NCI-H2196 treated with DMSO at 0.1 percent for 48 hours (cell line): ENCODE measurements around the gene CENPU.
"Not testable (repeated sequence)": the region's sequence is repeated elsewhere in the genome, so short reads cannot be mapped to it uniquely, and the experiment has no call there.

Source experiments
- DNase-seq: peaks from one replicate; lab custom pipeline; 2025; ENCODE audit not compliant: unreplicated experiment; lab: John Stamatoyannopoulos, UW

The CENPU gene

DNA sequence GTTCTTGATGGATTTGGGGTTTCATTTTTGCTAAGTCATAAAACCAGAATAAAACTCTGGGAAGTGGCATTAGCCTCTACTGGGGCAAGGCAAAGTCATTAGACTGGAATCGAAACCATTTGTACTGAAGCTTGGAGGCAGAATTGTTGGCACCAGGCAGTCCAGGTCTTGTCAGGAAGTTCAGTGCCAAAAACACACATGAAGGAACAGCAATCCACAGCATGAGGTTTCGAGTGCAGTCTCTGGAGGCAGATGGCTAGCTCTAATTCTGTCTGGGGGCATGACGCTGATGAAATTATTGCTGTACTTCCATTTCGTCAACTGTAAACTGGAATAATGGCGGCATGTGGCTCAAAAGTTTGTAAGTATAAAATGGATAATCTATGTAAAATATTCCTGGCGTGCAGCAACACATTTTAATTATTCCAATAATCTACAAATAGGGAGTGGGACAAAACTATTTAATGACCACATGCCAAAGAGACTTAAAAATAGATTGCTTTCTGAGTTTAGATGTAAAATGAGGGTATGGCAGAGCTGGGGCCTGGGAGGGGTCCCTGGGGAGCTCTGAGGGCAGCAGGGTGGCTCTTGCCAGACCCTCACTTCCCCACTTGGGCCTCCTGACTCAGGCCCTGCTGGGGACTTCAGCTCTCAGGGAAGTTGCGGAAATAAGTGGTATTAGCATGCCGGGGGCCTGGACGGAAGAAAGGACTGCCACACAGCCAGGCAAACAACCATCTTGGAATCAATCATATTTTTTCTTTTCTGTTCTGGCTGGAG, 18.8 kb upstream of the CENPU start:
- no peak for DNase-seq

DNA sequence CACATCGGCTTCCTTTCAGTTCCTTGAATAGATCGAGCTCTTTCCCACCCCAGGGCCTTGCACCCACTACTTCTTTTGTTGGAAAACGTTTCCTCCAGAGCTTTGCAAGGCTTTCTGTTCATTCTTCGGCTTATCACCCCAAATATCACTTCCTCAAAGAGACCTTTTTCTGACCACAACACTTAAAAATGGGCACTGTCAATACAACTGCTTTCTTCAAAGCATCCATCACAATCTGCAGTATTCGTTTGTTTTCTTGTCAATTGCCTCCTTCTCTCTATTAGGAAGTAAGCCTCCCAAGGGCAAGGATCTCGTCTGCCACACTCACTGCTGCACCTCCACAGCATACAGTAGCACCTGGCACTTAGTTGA, 17.7 kb upstream of the CENPU start:
- no peak for DNase-seq

DNA sequence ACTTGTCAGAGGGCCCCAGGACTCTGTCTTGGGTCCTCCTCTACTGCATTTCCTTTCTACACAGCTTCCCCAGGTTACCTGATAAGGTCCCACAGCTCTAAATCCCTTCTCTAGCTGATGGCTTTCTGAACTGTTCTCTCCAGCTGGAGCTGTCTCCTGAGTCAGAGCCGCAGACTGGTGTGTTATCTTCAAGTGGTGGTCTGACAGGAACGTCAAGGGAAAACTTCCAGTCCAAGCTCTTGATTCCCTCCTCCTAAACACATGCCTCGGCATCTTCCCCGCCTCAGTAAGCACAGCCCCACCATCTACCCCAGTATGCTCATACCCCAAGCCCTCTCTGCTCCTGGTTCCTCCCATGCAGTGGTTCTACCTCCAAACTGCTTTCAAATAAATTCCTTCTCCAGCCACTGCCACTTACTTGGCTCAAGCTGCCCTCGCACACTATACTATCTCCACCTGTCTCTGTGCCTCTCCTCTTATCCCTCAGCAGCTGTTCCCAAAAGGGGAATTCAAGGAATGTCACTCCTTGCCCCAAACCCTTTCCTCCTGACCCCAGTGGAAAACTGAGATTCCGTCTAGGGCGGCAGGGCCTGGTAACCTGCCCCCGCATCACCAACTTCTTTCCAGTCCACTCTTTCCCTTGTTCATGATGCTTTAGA, 17.2 kb upstream of the CENPU start:
- DNase-seq: no peak

DNA sequence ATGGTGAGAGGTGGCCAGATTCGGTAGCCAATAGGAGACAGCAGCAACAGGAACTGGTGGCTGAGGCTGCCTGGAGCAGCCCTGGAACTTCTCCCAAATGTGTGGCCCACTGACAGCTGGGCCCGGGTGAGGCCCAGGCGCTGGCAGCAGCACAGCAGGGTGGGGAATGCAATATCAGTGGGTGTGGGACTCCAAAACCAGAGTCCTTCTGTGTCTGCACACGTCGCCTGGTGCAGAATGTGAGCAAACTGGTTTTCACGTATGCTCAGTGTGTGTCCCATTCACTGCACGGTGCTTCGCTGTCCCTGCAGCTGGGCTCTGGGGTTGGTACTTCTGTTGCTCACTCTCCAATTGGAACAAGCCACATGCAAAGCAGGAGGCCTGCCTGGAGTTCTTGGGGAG, 14.4 kb upstream of the CENPU start:
- no peak for DNase-seq

DNA sequence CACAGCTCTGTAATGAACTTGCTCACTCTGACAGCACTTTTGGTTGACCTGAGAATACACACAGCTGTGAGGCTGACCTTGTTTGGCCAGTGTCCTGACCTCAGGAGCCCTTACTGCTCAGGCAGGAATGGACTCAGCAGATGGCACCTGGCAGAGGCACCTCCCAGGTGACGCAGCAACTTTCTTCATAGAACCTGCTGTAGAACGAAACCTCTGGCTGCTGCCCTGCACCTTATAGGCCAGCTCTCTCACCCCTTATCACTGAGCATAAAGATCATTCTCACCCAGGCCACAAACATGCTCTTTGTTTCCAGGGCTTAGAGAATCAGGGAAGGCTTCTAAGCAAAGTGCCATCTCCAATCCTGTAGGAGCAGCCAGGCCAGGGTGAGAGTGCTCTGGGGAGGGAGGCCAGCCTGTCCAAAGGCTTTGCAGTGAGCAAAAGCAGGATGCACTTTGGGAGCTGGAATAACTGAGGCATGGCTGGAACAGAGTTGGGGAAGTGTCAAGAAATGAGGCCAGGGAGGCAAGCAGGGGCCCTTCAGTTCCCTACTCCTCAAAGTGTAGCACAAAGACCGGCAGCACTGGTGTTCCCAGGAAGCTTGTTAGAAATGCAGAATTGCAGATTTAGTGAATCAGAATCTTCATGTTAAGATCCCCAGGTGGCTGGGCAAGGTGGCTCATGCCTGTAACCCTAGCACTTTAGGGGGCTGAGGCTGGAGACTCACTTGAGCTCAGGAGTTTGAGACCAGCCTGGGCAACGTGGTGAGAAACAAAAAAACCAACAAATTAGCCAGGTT, 13.3 kb upstream of the CENPU start:
- DNase-seq: peak; percentile 4

DNA sequence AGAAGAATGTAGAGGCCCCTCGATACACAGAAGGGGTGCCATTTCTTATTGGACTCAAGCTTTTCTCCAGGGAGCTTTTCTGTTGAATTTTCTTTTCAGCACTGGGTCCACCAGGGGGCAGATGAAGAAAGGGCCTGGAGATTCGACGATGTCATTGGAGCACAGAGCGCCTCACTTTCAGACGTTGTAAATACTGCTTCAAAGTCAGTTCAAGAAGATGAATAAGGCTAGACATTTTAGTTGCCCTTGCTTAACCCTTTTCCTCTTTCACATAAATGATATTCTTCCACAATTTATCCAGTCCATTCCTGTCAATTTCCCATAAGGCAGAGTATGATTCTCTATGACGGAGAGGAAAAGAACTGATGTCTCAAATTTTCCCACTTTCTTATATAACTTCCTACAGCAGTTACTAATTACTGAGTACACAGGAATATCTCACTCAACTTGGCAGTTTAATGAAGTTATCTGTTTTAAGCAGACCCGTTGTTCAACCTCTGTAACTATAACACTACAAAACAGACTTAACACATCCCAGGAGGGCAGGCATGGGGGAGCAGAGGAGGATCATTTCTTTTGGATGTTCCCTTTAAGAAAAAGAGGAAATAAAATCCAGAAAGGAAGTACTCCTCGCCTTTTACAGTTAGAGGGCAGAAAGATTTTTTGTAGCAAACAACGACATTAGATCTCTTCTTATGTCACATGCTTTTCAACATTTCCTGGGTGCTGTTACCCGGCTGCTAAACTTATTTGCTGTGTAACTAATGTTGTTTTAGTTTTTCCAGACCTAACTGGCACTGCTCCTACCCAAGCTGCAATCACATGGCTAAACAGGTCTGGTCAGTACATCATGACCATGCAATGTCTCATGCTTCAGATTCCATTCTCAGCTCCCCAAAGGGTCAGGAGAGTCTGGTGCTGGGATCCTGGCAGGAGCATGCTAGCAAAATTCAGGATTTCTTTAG, 12.2 kb upstream of the CENPU start:
- no peak for DNase-seq

DNA sequence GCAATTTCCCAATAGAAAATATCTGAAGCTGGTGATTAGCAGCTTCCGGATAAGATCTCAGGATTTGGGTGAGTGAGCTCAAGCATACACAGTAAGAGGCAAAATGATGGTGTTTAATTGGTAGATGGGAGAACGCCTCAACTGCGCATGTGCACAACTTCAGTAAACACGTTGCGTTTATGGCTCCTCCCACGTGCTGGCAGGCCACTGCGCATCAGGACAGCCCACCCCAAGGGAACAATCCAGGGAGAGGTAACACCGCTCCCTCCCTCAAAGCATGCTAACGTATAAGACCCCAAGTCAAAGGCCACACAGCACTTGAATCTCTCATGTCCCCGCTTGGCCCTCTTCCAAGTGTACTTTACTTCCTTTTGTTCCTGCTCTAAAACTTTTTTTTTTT, 10.3 kb upstream of the CENPU start:
- DNase-seq: no peak

DNA sequence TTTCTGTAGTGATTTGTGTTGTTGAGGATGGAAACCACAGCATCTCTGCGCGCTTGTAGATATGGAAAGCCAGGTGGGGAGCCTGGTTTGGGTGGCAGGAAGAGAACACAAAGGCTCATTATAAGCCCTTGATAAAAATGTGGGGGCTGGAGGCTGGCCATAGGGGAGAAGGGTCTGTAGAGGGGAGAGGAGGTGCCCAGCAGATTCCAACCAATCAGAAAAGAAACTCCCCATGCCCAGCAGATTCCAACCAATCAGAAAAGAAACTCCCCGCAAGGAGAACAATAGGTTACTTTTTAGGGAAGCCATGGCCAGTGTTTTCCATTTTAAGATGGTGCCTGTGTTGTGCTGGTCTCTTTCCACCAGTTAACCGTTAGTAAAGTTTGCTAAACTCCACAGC, 9.8 kb upstream of the CENPU start:
- no peak for DNase-seq

DNA sequence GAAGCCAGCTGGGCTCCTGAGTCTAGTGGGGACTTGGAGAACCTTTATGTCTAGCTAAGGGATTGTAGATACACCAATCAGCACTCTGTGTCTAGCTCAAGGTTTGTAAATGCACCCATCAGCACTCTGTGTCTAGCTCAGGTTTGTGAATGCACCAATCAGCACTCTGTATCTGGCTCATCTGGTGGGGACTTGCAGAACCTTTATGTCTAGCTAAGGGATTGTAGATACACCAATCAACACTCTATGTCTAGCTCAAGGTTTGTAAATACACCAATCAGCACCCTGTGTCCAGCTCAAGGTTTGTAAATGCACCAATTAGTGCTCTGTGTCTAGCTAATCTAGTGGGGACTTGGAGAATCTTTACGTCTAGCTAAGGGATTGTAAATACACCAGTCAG, 7.8 kb upstream of the CENPU start:
- not testable (repeated sequence) for DNase-seq

DNA sequence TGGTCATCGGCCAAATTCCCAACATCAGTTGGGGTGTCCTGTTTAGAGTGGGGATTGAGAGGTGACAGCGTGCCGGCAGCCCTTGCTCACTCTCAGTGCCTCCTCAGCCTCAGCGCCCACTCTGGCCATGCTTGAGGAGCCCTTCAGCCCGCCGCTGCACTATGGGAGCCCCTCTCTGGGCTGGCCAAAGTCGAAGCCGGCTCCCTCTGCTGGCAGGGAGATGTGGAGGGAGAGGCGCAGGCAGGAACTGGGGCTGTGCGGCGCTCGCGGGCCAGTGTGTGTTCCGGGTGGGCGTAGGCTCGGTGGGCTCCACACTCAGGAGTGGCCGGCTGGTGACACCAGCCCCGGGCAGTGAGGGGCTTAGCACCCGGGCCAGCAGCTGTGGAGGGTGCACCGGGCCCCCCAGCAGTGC, 7.1 kb upstream of the CENPU start:
- no peak for DNase-seq

DNA sequence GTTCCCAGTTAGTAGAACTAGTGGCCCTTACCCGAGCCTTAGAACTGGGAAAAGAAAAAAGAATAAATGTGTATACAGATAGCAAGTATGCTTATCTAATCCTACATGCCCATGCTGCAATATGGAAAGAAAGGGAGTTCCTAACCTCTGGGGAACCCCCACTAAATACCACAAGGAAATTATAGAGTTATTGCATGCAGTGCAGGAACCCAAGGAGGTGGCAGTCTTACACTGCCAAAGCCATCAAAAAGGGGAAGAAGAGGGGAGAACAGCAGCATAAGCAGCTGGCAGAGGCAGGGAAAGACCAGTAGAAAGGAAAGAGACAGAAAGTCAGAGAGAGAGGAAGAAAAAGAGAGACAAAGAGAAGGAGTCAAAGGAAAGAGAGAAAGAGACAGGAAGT, 5.7 kb upstream of the CENPU start:
- DNase-seq: not testable (repeated sequence)

DNA sequence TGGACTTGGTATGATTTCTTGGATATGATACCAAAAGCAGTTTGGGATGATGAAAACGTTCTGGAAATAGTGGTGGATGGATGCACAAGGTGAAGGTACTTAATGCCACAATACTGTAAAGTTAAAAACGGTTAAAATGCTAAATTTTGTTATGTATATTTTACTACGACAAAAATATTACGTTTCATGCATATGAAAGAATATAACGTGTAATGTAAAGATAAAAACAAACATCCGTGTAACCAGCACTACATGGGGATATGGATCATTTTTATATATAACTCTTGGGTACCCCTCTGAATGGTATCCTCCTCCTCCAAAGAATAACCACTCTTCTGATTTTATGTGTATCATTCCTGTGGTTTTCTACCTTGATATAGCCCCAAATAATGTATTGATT, 862 bp upstream of the CENPU start:
- DNase-seq: no peak

DNA sequence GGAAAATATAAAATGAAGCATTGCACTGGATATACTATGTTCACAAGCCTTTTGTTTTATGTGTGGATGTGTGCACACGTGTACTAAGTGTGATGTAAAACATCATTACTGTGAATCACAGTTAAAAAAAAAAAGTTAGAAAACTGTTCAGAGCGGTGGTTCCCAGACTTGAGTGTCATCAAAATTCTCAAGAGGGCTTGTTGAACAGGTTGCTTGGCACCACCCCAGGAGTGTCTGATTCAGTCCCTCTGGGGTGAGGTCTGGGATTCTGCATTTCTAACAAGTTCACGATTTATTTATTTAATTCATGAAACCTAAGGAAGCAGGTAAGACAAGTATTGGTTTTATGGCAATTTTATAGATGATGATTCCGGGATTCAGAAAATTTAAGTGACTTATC, 1.8 kb downstream of the CENPU start:
- no peak for DNase-seq

DNA sequence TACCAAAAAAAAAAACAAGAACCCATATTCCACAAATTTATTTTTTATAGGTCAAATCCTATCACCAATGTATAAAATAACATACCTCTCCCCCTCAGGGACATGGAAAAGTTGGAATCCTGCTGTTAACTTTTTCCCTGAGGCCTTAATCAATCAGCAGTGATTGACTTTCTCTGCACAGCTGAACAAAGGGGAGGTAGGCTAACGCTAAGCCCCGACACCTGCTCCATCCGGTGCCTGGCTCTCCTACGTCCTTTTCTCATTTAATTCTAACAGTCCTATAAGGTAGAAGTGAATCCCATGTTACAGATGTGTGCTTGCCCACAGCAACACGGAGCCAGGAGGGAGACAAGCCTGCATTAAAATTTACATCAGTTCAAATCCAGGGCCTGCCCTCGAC, 2.8 kb downstream of the CENPU start:
- no peak for DNase-seq

DNA sequence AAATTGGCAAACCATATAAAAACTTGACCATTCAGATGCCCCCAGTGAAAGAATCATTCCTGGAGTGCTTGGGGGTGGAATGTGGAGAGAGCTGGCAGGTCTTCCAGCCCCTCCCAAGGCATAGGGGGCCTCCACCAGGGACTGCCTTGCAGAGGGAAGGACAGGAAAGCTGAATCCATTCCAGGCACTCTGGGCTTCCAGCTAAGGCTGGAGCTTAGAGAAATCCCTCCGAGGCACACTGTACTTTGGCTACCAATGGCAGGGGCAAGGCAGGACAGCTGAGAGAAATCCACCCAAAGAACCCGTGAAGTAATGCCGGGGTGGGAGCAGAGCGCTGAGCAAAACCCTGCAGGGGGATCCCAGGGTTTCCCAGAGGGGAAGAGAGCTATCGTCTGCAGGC, 4.0 kb downstream of the CENPU start:
- DNase-seq: no peak

DNA sequence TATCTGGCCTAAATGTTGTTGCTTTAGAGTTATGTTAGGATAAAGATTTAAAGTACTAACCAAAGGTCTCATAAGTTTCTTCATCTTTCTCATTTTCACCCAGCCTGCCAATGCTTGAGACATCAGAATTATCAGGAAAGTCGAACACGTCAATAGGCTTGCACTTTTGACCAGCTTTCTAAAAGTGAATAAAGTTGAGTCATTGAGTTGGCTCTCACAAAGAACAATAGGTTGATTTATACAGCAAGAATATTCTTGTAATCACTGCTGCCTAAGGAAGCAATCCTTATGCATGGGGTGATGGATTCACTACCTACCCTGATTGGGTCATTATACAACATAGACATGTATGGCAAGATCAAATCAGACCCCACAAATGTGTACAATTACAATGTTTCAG, 5.0 kb downstream of the CENPU start:
- DNase-seq: no peak

DNA sequence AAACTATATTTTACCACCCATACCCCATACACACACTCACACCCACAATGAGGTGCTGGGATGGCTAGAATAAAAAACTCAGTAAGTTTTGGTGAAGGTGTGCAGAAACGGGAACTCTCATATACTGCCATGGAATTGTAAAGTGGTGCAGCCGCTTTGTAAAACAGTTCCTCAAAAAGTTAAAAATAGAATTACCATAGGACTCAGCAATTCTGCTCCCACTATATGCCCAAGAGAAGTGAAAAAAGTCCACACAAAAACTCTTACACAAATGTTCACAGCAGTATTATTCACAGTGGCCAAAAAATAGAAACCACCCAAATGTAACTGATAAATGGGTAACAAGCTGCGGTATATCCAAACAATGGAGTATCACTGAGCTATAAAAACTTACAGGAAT, 6.5 kb downstream of the CENPU start:
- DNase-seq: no peak

DNA sequence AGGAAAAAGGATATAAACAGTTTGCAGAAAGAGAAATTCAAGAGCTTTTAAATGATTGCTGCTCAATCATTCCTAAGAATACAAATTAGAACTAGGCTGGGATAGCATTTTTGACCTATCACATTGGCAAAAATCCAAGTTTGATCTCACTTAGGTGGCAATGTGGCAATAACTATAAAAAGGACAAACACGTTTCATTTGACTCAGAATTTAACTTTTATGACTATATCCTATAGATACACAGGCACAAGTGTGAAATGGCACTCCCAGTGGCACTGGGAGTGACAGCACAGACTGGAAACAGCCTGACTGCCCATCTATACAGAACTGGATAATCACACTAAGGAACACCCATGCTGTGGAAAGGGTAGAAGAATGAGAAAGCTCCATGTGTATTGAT, 11.1 kb downstream of the CENPU start:
- no peak for DNase-seq

DNA sequence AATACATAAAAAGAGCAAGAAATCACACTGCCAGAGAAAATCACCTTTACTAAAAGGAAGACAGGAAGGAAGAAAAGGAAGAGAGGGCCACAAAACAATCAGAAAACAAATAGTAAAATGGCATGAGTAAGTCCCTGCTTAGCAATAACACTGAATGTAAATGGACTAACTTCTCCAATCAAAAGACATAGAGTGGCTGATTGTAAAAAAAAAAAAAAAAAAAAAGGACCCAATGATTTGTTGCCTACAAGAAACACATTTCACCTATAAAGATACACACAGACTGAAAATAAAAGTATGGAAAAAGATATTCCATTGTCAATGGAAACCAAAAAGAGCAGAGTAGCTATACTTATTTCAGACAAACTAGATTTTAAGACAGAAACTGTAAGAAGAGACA, 12.6 kb downstream of the CENPU start:
- no peak for DNase-seq

DNA sequence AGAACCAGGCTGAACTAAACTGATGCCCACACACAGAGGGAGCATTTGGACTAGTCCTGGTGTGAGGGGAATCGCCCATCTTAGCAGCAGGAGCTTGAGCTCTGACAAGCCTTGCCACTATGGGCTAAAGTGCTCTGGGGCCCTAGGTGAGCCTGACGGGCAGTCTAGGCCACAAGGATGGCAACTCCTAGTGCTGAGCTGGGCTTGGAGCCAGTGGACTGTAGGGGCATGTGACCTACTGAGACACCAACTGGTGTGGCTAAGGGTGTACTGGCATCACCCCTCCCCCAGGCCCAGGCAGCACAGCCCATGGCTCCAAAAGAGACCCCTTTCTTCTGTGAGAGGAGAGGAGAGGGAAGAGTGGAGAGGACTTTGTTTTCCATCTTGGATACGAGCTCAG, 14.5 kb downstream of the CENPU start:
- DNase-seq: no peak

DNA sequence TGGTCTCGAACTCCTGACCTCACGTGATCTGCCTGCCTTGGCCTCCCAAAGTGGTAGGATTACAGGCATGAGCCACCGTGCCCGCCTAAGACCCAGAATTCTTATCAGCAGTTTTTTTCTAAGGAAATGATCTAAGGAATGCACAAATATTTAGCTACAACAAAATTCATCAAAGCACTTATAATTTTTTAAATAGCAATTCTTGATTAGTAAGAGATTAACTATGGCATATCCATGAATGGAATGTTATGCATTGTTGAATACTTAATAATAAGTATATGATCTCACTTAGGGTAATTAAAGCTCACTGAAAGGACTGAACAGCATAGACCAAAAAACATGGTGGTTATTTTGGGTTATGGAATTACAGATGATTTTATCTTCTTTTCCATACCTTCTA, 18.4 kb downstream of the CENPU start:
- DNase-seq: no peak
